Esophagus squamous epithelium (tissue), 5 donors: Measurements from ENCODE around the gene PTPRN2. TPM values are rescaled to one million over a fixed set of nuclear protein-coding genes. Genes with fewer than 3 reads are reported as not detected.

Source experiments
- DNase-seq: peaks from one replicate; lab custom pipeline; 2025; lab: John Stamatoyannopoulos, UW
- H3K27ac ChIP-seq, 4 donors: fragments of 200-600 bp; sonication (generic); one replicate each; pipeline ENCODE4 v1.5.1; 2016 to 2019; ENCODE audit warnings: mild to moderate bottlenecking in 1 of 4
- H3K27me3 ChIP-seq, 4 donors: fragments of 200-600 bp; sonication (generic); 1 replicate in 3 of 4; 2 replicates in 1 of 4; pipeline versions ENCODE4 v1.5.1 to v1.6.0; 2017 to 2021; ENCODE audit warnings: antibody characterized with exemption in 1 of 4
- H3K36me3 ChIP-seq, 3 donors: fragments of 200-600 bp; sonication (generic); one replicate each; pipeline ENCODE4 v1.5.1; 2016 to 2019
- H3K4me1 ChIP-seq, 3 donors: fragments of 200-600 bp; sonication (generic); one replicate each; pipeline ENCODE4 v1.5.1; 2017 to 2019
- H3K4me3 ChIP-seq, 4 donors: fragments of 200-600 bp; sonication (generic); 1 replicate in 3 of 4; 2 replicates in 1 of 4; pipeline ENCODE4 v1.5.1; 2016 to 2019; ENCODE audit warnings: mild to moderate bottlenecking in 2 of 4, moderate library complexity in 1 of 4
- H3K9me3 ChIP-seq, 3 donors: fragments of 200-600 bp; sonication (generic); one replicate each; pipeline ENCODE4 v1.5.1; 2016 to 2019
- POLR2A ChIP-seq, 4 donors: fragments of 450-650 bp; IDR thresholded peaks; one replicate each; pipeline ENCODE4 v1.6.1; 2017; ENCODE audit warnings: antibody characterized with exemption in 4 of 4, mild to moderate bottlenecking in 4 of 4, moderate library complexity in 3 of 4
- WGBS, 2 donors: methylation state at CpG; one replicate each; pipeline ENCODE4 v1.1.5; 2018; 5-methylcytosine and 5-hydroxymethylcytosine counted together
- intact Hi-C: fragments of 100-400 bp; cut with DNase I; formaldehyde crosslinking; loops from one replicate; pipeline ENCODE4 v1.15.0; 2022
- total RNA-seq, 4 donors: library from RNA; depleted of rRNA; stranded (reverse); fragments of >200 nt; gene quantifications; one replicate each; pipeline ENCODE4 v1.1.0, GENCODE V29; 2016
- TF ChIP-seq, protein P1 (sequence below), 6 experiments: fragments of 450-650 bp in 4 of 6; fragments of 200-600 bp in 2 of 6; sonication (generic) in 2 of 6; IDR thresholded peaks; one replicate each; pipeline ENCODE4 v1.5.1; 2016 to 2019; ENCODE audit warnings: antibody characterized with exemption in 6 of 6, mild to moderate bottlenecking in 4 of 6, moderate library complexity in 4 of 6
- donor health status: DM: yes; HTN: yes; CAD: no.

The PTPRN2 gene
- total RNA-seq, 4 donors from 2014 or later = 0.38 to 2.7 (median 1.0) TPM

DNA sequence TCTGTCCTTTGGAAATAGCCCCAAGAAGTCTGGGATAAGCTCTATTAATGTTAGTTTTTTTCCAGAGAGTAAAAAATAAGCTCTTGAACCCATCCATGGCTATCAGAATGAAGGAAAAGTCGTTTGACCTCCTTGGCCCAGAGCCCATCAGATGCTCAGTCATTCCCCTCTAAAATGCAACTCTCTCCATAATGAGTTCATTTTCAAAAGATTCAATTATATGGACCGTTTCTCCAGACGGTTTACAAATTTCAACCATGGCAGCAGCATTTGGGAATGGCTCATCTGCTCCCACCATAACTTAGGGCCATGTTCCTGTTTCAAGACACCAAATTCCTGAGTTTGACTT, 220.0 kb downstream of the PTPRN2 start:
- WGBS, 2 donors = 65 to 70% methylated on average over 3 of the region's 3 CpGs
- intact Hi-C loops = no loop called here
- no peaks in the 10 kb centered on the region for H3K9me3 ChIP-seq

DNA sequence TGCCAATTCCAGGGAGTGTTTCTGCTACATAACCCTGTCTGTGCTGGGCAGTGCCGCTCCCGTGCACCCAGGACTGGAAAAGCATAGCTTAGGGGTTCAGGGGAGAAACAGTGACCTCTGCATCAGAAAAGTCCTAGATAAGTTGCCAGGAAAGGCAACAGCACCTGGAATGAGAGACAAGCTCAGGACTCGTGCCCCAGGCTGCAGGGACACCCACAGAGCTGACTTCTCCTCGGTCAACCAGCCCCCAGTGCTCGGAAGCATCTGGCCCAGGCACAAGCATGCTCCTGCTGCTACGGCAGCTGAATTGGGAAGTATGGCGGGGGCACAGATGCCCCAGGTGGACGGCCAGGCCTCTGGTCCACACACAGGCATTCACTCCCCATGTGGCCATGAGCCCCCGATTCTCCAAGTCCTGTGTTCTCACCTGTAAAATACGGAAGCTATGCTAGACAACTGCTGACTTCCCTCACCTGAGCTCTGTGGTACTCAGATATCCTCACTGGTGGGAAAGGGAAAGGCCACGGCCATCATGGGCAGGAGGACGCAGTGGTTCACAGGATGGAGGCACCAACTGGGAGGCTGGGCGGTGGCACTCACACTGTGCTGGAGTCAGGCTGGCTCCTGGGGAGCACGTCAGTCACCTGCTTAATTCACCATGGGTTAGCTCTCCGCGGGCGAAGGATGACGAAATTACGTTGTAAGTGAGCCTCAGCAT, 220.5 kb downstream of the PTPRN2 start:
- H3K4me3 ChIP-seq = no peak overlapping the region
- H3K36me3 ChIP-seq = no peaks in the 10 kb centered on the region
- no peaks in the 10 kb centered on the region for H3K9me3 ChIP-seq
- intact Hi-C loops = no loop called here
- no peak overlapping the region for H3K27ac ChIP-seq
- DNase-seq = no peak
- TF ChIP-seq POLR2A (IDR thresholded peaks at IDR 0.05) = no peak
- TF ChIP-seq, protein P1, sequence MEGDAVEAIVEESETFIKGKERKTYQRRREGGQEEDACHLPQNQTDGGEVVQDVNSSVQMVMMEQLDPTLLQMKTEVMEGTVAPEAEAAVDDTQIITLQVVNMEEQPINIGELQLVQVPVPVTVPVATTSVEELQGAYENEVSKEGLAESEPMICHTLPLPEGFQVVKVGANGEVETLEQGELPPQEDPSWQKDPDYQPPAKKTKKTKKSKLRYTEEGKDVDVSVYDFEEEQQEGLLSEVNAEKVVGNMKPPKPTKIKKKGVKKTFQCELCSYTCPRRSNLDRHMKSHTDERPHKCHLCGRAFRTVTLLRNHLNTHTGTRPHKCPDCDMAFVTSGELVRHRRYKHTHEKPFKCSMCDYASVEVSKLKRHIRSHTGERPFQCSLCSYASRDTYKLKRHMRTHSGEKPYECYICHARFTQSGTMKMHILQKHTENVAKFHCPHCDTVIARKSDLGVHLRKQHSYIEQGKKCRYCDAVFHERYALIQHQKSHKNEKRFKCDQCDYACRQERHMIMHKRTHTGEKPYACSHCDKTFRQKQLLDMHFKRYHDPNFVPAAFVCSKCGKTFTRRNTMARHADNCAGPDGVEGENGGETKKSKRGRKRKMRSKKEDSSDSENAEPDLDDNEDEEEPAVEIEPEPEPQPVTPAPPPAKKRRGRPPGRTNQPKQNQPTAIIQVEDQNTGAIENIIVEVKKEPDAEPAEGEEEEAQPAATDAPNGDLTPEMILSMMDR (IDR thresholded peaks at IDR 0.05) = no peak
- WGBS, 2 donors = 81 to 82% methylated on average over 14 to 16 of the region's 19 CpGs
- H3K4me1 ChIP-seq = no peaks in the 10 kb centered on the region
- H3K27me3 ChIP-seq = peaks cover 0 to 18% (median 0%) of the 10 kb centered on the region in 4 donors

More for the DNA sequence above, 220.0 kb downstream of the PTPRN2 start:
- H3K27ac ChIP-seq = no peak overlapping the region
- H3K4me1 ChIP-seq = no peaks in the 10 kb centered on the region
- H3K27me3 ChIP-seq = peaks cover 0 to 21% (median 0%) of the 10 kb centered on the region in 4 donors
- no peak for DNase-seq
- TF ChIP-seq, protein P1 (IDR thresholded peaks at IDR 0.05) = no peak
- no peak for TF ChIP-seq POLR2A (IDR thresholded peaks at IDR 0.05)
- no peak overlapping the region for H3K4me3 ChIP-seq
- no peaks in the 10 kb centered on the region for H3K36me3 ChIP-seq

- TF ChIP-seq, protein P1 (IDR thresholded peaks at IDR 0.05) = no peak
- no peak for TF ChIP-seq POLR2A (IDR thresholded peaks at IDR 0.05)
- Histone ChIP-seq H3K36me3 (no peaks in the 10 kb centered on the region), H3K4me1 (no peaks in the 10 kb centered on the region), H3K4me3 (no peak overlapping the region), H3K27ac (no peak overlapping the region), H3K9me3 (no peaks in the 10 kb centered on the region), H3K27me3 (peaks cover 0 to 18% (median 0%) of the 10 kb centered on the region in 4 donors)
- 60 to 79% methylated on average over 9 to 16 of the region's 19 CpGs for WGBS, 2 donors
- intact Hi-C loops = no loop called here
- DNase-seq = no peak
Measured at GRCh38 chr7:158366346-158366745, 221.3 kb downstream of the PTPRN2 start.

GRCh38 chr7:158365267-158365666, 222.4 kb downstream of the PTPRN2 start:
- no peaks in the 10 kb centered on the region for H3K9me3 ChIP-seq
- no peaks in the 10 kb centered on the region for H3K36me3 ChIP-seq
- intact Hi-C loops = no loop called here
- no peaks in the 10 kb centered on the region for H3K4me1 ChIP-seq
- no peak overlapping the region for H3K4me3 ChIP-seq
- no peak for TF ChIP-seq POLR2A (IDR thresholded peaks at IDR 0.05)
- TF ChIP-seq, protein P1 (IDR thresholded peaks at IDR 0.05) = no peak
- H3K27me3 ChIP-seq = peaks cover 0 to 18% (median 0%) of the 10 kb centered on the region in 4 donors
- no peak for DNase-seq
- 56 to 66% methylated on average over 6 to 11 of the region's 14 CpGs for WGBS, 2 donors
- no peak overlapping the region for H3K27ac ChIP-seq

- intact Hi-C loops = no loop called here
- Histone ChIP-seq H3K27ac (no peak overlapping the region), H3K4me3 (no peak overlapping the region), H3K36me3 (no peaks in the 10 kb centered on the region), H3K4me1 (no peaks in the 10 kb centered on the region), H3K27me3 (peaks cover 0 to 18% (median 0%) of the 10 kb centered on the region in 4 donors), H3K9me3 (no peaks in the 10 kb centered on the region)
- TF ChIP-seq, protein P1 (IDR thresholded peaks at IDR 0.05) = no peak
- TF ChIP-seq POLR2A (IDR thresholded peaks at IDR 0.05) = no peak
- 77 to 82% methylated on average over 8 of the region's 8 CpGs for WGBS, 2 donors
- no peak for DNase-seq
Measured at GRCh38 chr7:158364451-158364850, 223.2 kb downstream of the PTPRN2 start.
